ENCODE measurements around the gene CELF4.

CELF4 gene

GRCh38 chr18:37527395-37527794 is 38.2 kb downstream of the CELF4 start:
- no peak for DNase-seq (ENCODE audit: low read depth in 3 of 3, low spot score in 1 of 3)

GRCh38 chr18:37525262-37525585 is 40.4 kb downstream of the CELF4 start:
- no peak for DNase-seq (ENCODE audit: low read depth in 3 of 3, low spot score in 1 of 3)

- no peak for DNase-seq (ENCODE audit: low read depth in 3 of 3, low spot score in 1 of 3)
Observed at GRCh38 chr18:37524498-37525261, 40.9 kb downstream of the CELF4 start.

GRCh38 chr18:37524139-37524497 is 41.5 kb downstream of the CELF4 start:
- DNase-seq (ENCODE audit: low read depth in 3 of 3, low spot score in 1 of 3), result no peak

GRCh38 chr18:37521510-37522465 is 43.8 kb downstream of the CELF4 start:
- DNase-seq (ENCODE audit: low read depth in 3 of 3, low spot score in 1 of 3), result no peak

- DNase-seq (ENCODE audit: low read depth in 3 of 3, low spot score in 1 of 3), result no peak
Observed at GRCh38 chr18:37520508-37520907, 45.1 kb downstream of the CELF4 start.

GRCh38 chr18:37519510-37520135 is 46.0 kb downstream of the CELF4 start:
- no peak for DNase-seq (ENCODE audit: low read depth in 3 of 3, low spot score in 1 of 3)

GRCh38 chr18:37516361-37516853 is 49.2 kb downstream of the CELF4 start:
- no peak for DNase-seq (ENCODE audit: low read depth in 3 of 3, low spot score in 1 of 3)

GRCh38 chr18:37514953-37515352 is 50.6 kb downstream of the CELF4 start:
- no peak for DNase-seq (ENCODE audit: low read depth in 3 of 3, low spot score in 1 of 3)

GRCh38 chr18:37512400-37512799 is 53.2 kb downstream of the CELF4 start:
- no peak for DNase-seq (ENCODE audit: low read depth in 3 of 3, low spot score in 1 of 3)

GRCh38 chr18:37511721-37512298 is 53.8 kb downstream of the CELF4 start:
- no peak for DNase-seq (ENCODE audit: low read depth in 3 of 3, low spot score in 1 of 3)

GRCh38 chr18:37509600-37509999 is 56.0 kb downstream of the CELF4 start:
- DNase-seq (ENCODE audit: low read depth in 3 of 3, low spot score in 1 of 3), result no peak

- no peak for DNase-seq (ENCODE audit: low read depth in 3 of 3, low spot score in 1 of 3)
Observed at GRCh38 chr18:37508207-37508606, 57.4 kb downstream of the CELF4 start.

- no peak for DNase-seq (ENCODE audit: low read depth in 3 of 3, low spot score in 1 of 3)
Observed at GRCh38 chr18:37507239-37507638, 58.4 kb downstream of the CELF4 start.

GRCh38 chr18:37506001-37506400 is 59.6 kb downstream of the CELF4 start:
- DNase-seq (ENCODE audit: low read depth in 3 of 3, low spot score in 1 of 3), result no peak

- no peak for DNase-seq (ENCODE audit: low read depth in 3 of 3, low spot score in 1 of 3)
Observed at GRCh38 chr18:37505321-37505720, 60.3 kb downstream of the CELF4 start.

GRCh38 chr18:37502601-37503000 is 63.0 kb downstream of the CELF4 start:
- DNase-seq (ENCODE audit: low read depth in 3 of 3, low spot score in 1 of 3), result no peak

- DNase-seq (ENCODE audit: low read depth in 3 of 3, low spot score in 1 of 3), result no peak
Observed at GRCh38 chr18:37502036-37502435, 63.6 kb downstream of the CELF4 start.

- no peak for DNase-seq (ENCODE audit: low read depth in 3 of 3, low spot score in 1 of 3)
Observed at GRCh38 chr18:37501136-37501535, 64.5 kb downstream of the CELF4 start.

GRCh38 chr18:37499913-37500312 is 65.7 kb downstream of the CELF4 start:
- no peak for DNase-seq (ENCODE audit: low read depth in 3 of 3, low spot score in 1 of 3)

- no peak for DNase-seq (ENCODE audit: low read depth in 3 of 3, low spot score in 1 of 3)
Observed at GRCh38 chr18:37499044-37499443, 66.6 kb downstream of the CELF4 start.

All from stimulated activated CD4-positive, alpha-beta T cell treated with anti-CD3 and anti-CD28 coated beads, TNF-alpha, amount 100 ng/mL, for 1 hour (primary cell).